Activated CD8-positive, alpha-beta T cell treated with anti-CD3 and anti-CD28 coated beads for 36 hours (primary cell): ENCODE results near the gene CASTOR1. TPM values are rescaled to one million over a fixed set of nuclear protein-coding genes. Genes with fewer than 3 reads are reported as not detected.

Source experiments
- ATAC-seq: fragments of 200-7000 bp; cut with Tn5 transposase; one replicate; pipeline ENCODE4 v1.10.0; 2021; ENCODE audit warnings: mild to moderate bottlenecking, moderate library complexity
- CTCF ChIA-PET: fragments of 350-600 bp; sonication (Branson Sonifier 250); formaldehyde crosslinking; loops from one replicate; lab custom pipeline; 2021; ENCODE audit warnings: antibody characterized with exemption; lab: Charles Lee
- POLR2A ChIA-PET: fragments of 350-600 bp; sonication (Branson Sonifier 250); formaldehyde crosslinking; loops from one replicate; lab custom pipeline; 2021; ENCODE audit warnings: antibody characterized with exemption; lab: Charles Lee
- DNase-seq: peaks from one replicate; pipeline ENCODE4 v3.0.0-alpha.2; 2020
- H3K27ac Mint-ChIP-seq: one replicate; pipeline ENCODE4 v1.8.0; 2021; ENCODE audit warnings: mild to moderate bottlenecking, mixed read lengths
- H3K27me3 Mint-ChIP-seq: one replicate; pipeline ENCODE4 v1.8.0; 2021; ENCODE audit warnings: mixed read lengths
- H3K36me3 Mint-ChIP-seq: one replicate; pipeline ENCODE4 v1.8.0; 2021; ENCODE audit warnings: low read depth, mixed read lengths
- H3K4me1 Mint-ChIP-seq: one replicate; pipeline ENCODE4 v1.8.0; 2021; ENCODE audit warnings: low read depth, mixed read lengths
- H3K4me3 Mint-ChIP-seq: one replicate; pipeline ENCODE4 v1.8.0; 2021; ENCODE audit warnings: mild to moderate bottlenecking, moderate library complexity, mixed read lengths
- H3K9me3 Mint-ChIP-seq: one replicate; pipeline ENCODE4 v1.8.0; 2021; ENCODE audit warnings: mixed read lengths
- CTCF ChIP-seq: fragments of 200-600 bp; IDR thresholded peaks from one replicate; pipeline ENCODE4 v1.8.0; 2022; ENCODE audit warnings: antibody characterized with exemption, mild to moderate bottlenecking
- intact Hi-C: fragments of 100-400 bp; cut with micrococcal nuclease; formaldehyde crosslinking; loops from one replicate; pipeline ENCODE4 v1.10.0; 2022
- total RNA-seq, 2 experiments: library from RNA; stranded (reverse); gene quantifications; one replicate each; pipeline ENCODE4 v1.2.3, GENCODE V29; 2021

CASTOR1 gene
- total RNA-seq, 2 experiments from 2014 or later, result 4.2 to 5.1 TPM

GRCh38 chr22:30252411-30253204 is 36.7 kb downstream of the CASTOR1 start:
- DNase-seq, result no peak
- Mint-ChIP-seq H3K36me3 (no peaks in the 10 kb centered on the region), H3K27ac (peak overlapping the region; percentile 4), H3K4me1 (peaks cover 54% of the 10 kb centered on the region), H3K27me3 (peaks cover 3% of the 10 kb centered on the region), H3K4me3 (no peak overlapping the region), H3K9me3 (no peaks in the 10 kb centered on the region)
- ChIA-PET CTCF (interaction anchor here (1.2 kb wide), 2 partner anchors 11 to 154 kb away, joined by 3 to 4 read pairs; no protein-coding TSS in a partner anchor), POLR2A (interaction anchor here (0.5 to 1.2 kb wide), 2 partner anchors 15 to 159 kb away, joined by 3 read pairs; no protein-coding TSS in a partner anchor)
- no peak for TF ChIP-seq CTCF
- ATAC-seq, result no peak
- intact Hi-C loops, result no loop called here

GRCh38 chr22:30251711-30252110 is 37.6 kb downstream of the CASTOR1 start:
- ChIA-PET CTCF (interaction anchor here (0.8 to 2.0 kb wide), 4 partner anchors 129 to 145 kb away, joined by 3 to 11 read pairs (median 6); no protein-coding TSS in a partner anchor), POLR2A (interaction anchor here (1.2 kb wide), 1 partner anchor 153 kb away, joined by 3 read pairs; no protein-coding TSS in a partner anchor)
- H3K4me1 Mint-ChIP-seq, result peaks cover 62% of the 10 kb centered on the region
- intact Hi-C loops, result no loop called here
- no peak for ATAC-seq
- no peaks in the 10 kb centered on the region for H3K36me3 Mint-ChIP-seq
- H3K27ac Mint-ChIP-seq, result no peak overlapping the region
- no peak for TF ChIP-seq CTCF
- H3K27me3 Mint-ChIP-seq, result peaks cover 1% of the 10 kb centered on the region
- DNase-seq, result no peak
- no peak overlapping the region for H3K4me3 Mint-ChIP-seq
- H3K9me3 Mint-ChIP-seq, result no peaks in the 10 kb centered on the region

GRCh38 chr22:30250661-30251267 is 38.5 kb downstream of the CASTOR1 start:
- peaks cover 60% of the 10 kb centered on the region for H3K4me1 Mint-ChIP-seq

GRCh38 chr22:30250039-30250565 is 39.2 kb downstream of the CASTOR1 start:
- intact Hi-C loops, result no loop called here
- Mint-ChIP-seq H3K9me3 (no peaks in the 10 kb centered on the region), H3K27me3 (peaks cover 1% of the 10 kb centered on the region), H3K4me1 (peaks cover 64% of the 10 kb centered on the region), H3K27ac (peak overlapping the region; percentile 75), H3K36me3 (peaks cover 15% of the 10 kb centered on the region), H3K4me3 (no peak overlapping the region)
- ChIA-PET POLR2A (interaction anchor here (0.6 to 1.7 kb wide), 4 partner anchors 23 to 142 kb away, joined by 3 to 4 read pairs (median 4); no protein-coding TSS in a partner anchor), CTCF (interaction anchor here (1.3 to 2.5 kb wide), 8 partner anchors 13 to 147 kb away, joined by 3 to 11 read pairs (median 4); partner anchors contain the start of gene RNF215)
- no peak for DNase-seq
- no peak for TF ChIP-seq CTCF
- no peak for ATAC-seq

More at GRCh38 chr22:30250661-30251267, 38.5 kb downstream of the CASTOR1 start:
- H3K27me3 Mint-ChIP-seq, result peaks cover 1% of the 10 kb centered on the region
- peak; percentile 80 for DNase-seq
- intact Hi-C loops, result no loop called here
- CTCF ChIA-PET, result interaction anchor here (0.8 to 2.5 kb wide), 9 partner anchors 12 to 148 kb away, joined by 3 to 11 read pairs (median 3); partner anchors contain the start of gene RNF215
- H3K4me3 Mint-ChIP-seq, result no peak overlapping the region
- POLR2A ChIA-PET, result interaction anchor here (0.6 to 1.7 kb wide), 6 partner anchors 24 to 154 kb away, joined by 3 to 4 read pairs (median 4); no protein-coding TSS in a partner anchor
- no peak for TF ChIP-seq CTCF
- H3K36me3 Mint-ChIP-seq, result peaks cover 8% of the 10 kb centered on the region
- H3K9me3 Mint-ChIP-seq, result no peaks in the 10 kb centered on the region
- peak; percentile 65 for ATAC-seq
- peak overlapping the region; percentile 75 for H3K27ac Mint-ChIP-seq
